A673 (cell line): ENCODE results near the gene YJEFN3.

Experiments
- CTCF ChIP-seq: fragments of 300-800, 200-600 bp; sonication (generic); conservative IDR thresholded peaks from 2 replicates; pipeline ENCODE4 v1.5.1; 2017; ENCODE audit warnings: low read depth, mild to moderate bottlenecking, antibody characterized with exemption, low read length, moderate library complexity, mixed read lengths
- EZH2 ChIP-seq: fragments of 200-600 bp; sonication (generic); IDR thresholded peaks from 2 replicates; pipeline ENCODE4 v1.6.1; 2017; ENCODE audit warnings: borderline replicate concordance, low read depth, mild to moderate bottlenecking, mixed read lengths, antibody characterized with exemption, low read length; ENCODE audit not compliant: poor library complexity, severe bottlenecking

- TF ChIP-seq CTCF: no peak
- TF ChIP-seq EZH2: no peak
Measured at GRCh38 chr19:19510432-19510831, 18.3 kb upstream of the YJEFN3 start.
